Spleen (tissue), 11 donors: Measurements from ENCODE around the gene ATP5F1E. TPM values are rescaled to one million over a fixed set of nuclear protein-coding genes. Genes with fewer than 3 reads are reported as not detected.
A peak's percentile ranks its signal among the peaks of the same experiment; 100 is the strongest.

ENCODE experiments used
- DNase-seq: peaks from one replicate; pipeline ENCODE4 v3.0.0-alpha.2; 2020
- H3K27ac ChIP-seq, 8 donors: fragments of 200-600 bp; sonication (generic) in 7 of 8; 1 replicate in 4 of 8; 2 replicates in 4 of 8; pipeline versions ENCODE4 v1.5.0 to v1.8.0; 2016 to 2021; ENCODE audit warnings: inconsistent platforms in 4 of 8, mild to moderate bottlenecking in 4 of 8, moderate library complexity in 1 of 8
- H3K27me3 ChIP-seq, 7 donors: fragments of 200-600 bp; sonication (generic) in 6 of 7; replicated peaks in 1 of 7; 1 replicate in 4 of 7; 2 replicates in 3 of 7; pipeline versions ENCODE4 v1.5.0 to v1.8.0; 2016 to 2021; ENCODE audit warnings: inconsistent platforms in 3 of 7, mild to moderate bottlenecking in 1 of 7
- H3K36me3 ChIP-seq, 6 donors: fragments of 200-600 bp; sonication (generic) in 5 of 6; 1 replicate in 4 of 6; 2 replicates in 2 of 6; pipeline versions ENCODE4 v1.5.0 to v1.8.0; 2016 to 2021; ENCODE audit warnings: inconsistent platforms in 2 of 6
- H3K4me1 ChIP-seq, 6 donors: fragments of 200-600 bp; sonication (generic) in 5 of 6; 1 replicate in 3 of 6; 2 replicates in 3 of 6; pipeline versions ENCODE4 v1.5.0 to v1.8.0; 2016 to 2021; ENCODE audit warnings: inconsistent platforms in 3 of 6
- H3K4me3 ChIP-seq, 8 donors: fragments of 200-600 bp; sonication (generic) in 7 of 8; 1 replicate in 4 of 8; 2 replicates in 4 of 8; pipeline versions ENCODE4 v1.5.0 to v1.8.0; 2016 to 2021; ENCODE audit warnings: inconsistent platforms in 4 of 8, mild to moderate bottlenecking in 4 of 8, moderate library complexity in 2 of 8
- H3K9me3 ChIP-seq, 8 donors: fragments of 200-600 bp; sonication (generic) in 7 of 8; 1 replicate in 4 of 8; 2 replicates in 4 of 8; pipeline versions ENCODE4 v1.5.0 to v1.8.0; 2016 to 2021; ENCODE audit warnings: inconsistent platforms in 4 of 8
- CTCF ChIP-seq, 11 experiments: fragments of 200-600 bp in 7 of 11; fragments of 450-650 bp in 4 of 11; sonication (generic) in 4 of 11; IDR thresholded peaks in 8 of 11; conservative IDR thresholded peaks in 3 of 11; 1 replicate in 7 of 11; 2 replicates in 4 of 11; pipeline versions ENCODE4 v1.4.0 to v1.8.0; 2016 to 2021; ENCODE audit warnings: antibody characterized with exemption in 11 of 11, inconsistent platforms in 4 of 11, mild to moderate bottlenecking in 1 of 11
- POLR2A ChIP-seq, 3 donors: fragments of 450-650 bp; IDR thresholded peaks; one replicate each; pipeline ENCODE4 v1.5.1; 2017; ENCODE audit warnings: antibody characterized with exemption in 3 of 3, mild to moderate bottlenecking in 1 of 3
- POLR2AphosphoS5 ChIP-seq, 3 donors: sonication (generic); formaldehyde crosslinking; IDR thresholded peaks; one replicate each; pipeline ENCODE4 v1.5.1; 2017; ENCODE audit warnings: antibody characterized with exemption in 3 of 3
- WGBS, 5 donors: extraction: QIAGEN DNeasy Blood & Tissue Kit in 3 of 5; methylation state at CpG; one replicate each; pipeline versions ENCODE4 v1.1.5 to v1.1.7; 2013 to 2018; 5-methylcytosine and 5-hydroxymethylcytosine counted together
- intact Hi-C: fragments of 100-400 bp; cut with DNase I; formaldehyde crosslinking; loops from one replicate; pipeline ENCODE4 v1.15.0; 2023; ENCODE audit warnings: low total_unique reads
- polyA plus RNA-seq, 3 donors: library from polyadenylated mRNA; stranded (reverse); fragments of 200-250 nt; gene quantifications; one replicate each; pipeline ENCODE4 v1.2.1, GENCODE V29; 2013
- total RNA-seq, 7 donors: library from RNA; depleted of rRNA in 3 of 7; stranded (reverse); fragments of >200 nt in 3 of 7; fragmentation: NEBNext Ultra II Directional in 4 of 7; extraction: Animal tissue kit (Norgen Biotek cat#: 25700) in 4 of 7; gene quantifications; one replicate each; pipeline versions ENCODE4 v1.1.0 to v1.2.1, GENCODE V29; 2016 to 2021
- donor health status: healthy with polysubstance abuse.
- donor health status: DM: no; HTN: no; CAD: no; lungs with moderate emphysema.
- donor health status: DM: no; HTN: no; CAD: no.
- donor health status: Bipolar disorder and iron deficiency.
- donor health status: healthy.
- donor health status: DM: no; HTN: no; CAD: no.
- donor health status: DM: yes; HTN: yes; CAD: no.

ATP5F1E gene
- total and polyA plus RNA-seq, 10 donors: 24.2 to 71.1 (median 64.9) TPM

- Histone ChIP-seq H3K36me3 (peaks cover 0 to 95% (median 66%) of the 10 kb centered on the region in 6 donors), H3K4me3 (no peak overlapping the region)
- TF ChIP-seq POLR2A (IDR thresholded peaks at IDR 0.05) (no peak), CTCF (IDR thresholded peaks at IDR 0.05 in 8 of 11, conservative IDR thresholded peaks at IDR 0.05 in 3 of 11) (no peak), POLR2AphosphoS5 (IDR thresholded peaks at IDR 0.05) (no peak)
These were observed 7.0 kb downstream of the ATP5F1E start for GRCh38 chr20:59025086-59025485.

GRCh38 chr20:59024111-59024530 is 8.0 kb downstream of the ATP5F1E start:
- Histone ChIP-seq H3K4me1 (peaks cover 8 to 47% (median 31%) of the 10 kb centered on the region in 6 donors), H3K36me3 (peaks cover 0 to 86% (median 59%) of the 10 kb centered on the region in 6 donors), H3K27me3 (no peaks in the 10 kb centered on the region), H3K27ac (no peak overlapping the region), H3K4me3 (no peak overlapping the region), H3K9me3 (no peaks in the 10 kb centered on the region)
- 93 to 98% (median 95%) methylated on average over 24 of the region's 24 CpGs for WGBS, 5 donors
- TF ChIP-seq POLR2A (IDR thresholded peaks at IDR 0.05) (no peak), POLR2AphosphoS5 (IDR thresholded peaks at IDR 0.05) (peak in 2 of 3 donors; percentile 51 to 64)
- DNase-seq: peak; percentile 64
- intact Hi-C loops: no loop called here

More at GRCh38 chr20:59025086-59025485, 7.0 kb downstream of the ATP5F1E start:
- DNase-seq: no peak
- H3K27ac ChIP-seq: no peak overlapping the region
- WGBS, 5 donors: 73 to 94% (median 84%) methylated on average over 2 of the region's 2 CpGs
- H3K27me3 ChIP-seq: no peaks in the 10 kb centered on the region
- peaks cover 18 to 57% (median 41%) of the 10 kb centered on the region in 6 donors for H3K4me1 ChIP-seq
- intact Hi-C loops: no loop called here
- no peaks in the 10 kb centered on the region for H3K9me3 ChIP-seq

GRCh38 chr20:59023616-59024015 is 8.5 kb downstream of the ATP5F1E start:
- 94 to 98% (median 95%) methylated on average over 13 of the region's 13 CpGs for WGBS, 5 donors
- TF ChIP-seq POLR2A (IDR thresholded peaks at IDR 0.05): no peak
- no peak for TF ChIP-seq POLR2AphosphoS5 (IDR thresholded peaks at IDR 0.05)
- no peak for TF ChIP-seq CTCF (IDR thresholded peaks at IDR 0.05 in 8 of 11, conservative IDR thresholded peaks at IDR 0.05 in 3 of 11)
- intact Hi-C loops: no loop called here

GRCh38 chr20:59022754-59023153 is 9.4 kb downstream of the ATP5F1E start:
- WGBS, 5 donors: 94 to 97% (median 96%) methylated on average over 15 of the region's 15 CpGs
- TF ChIP-seq CTCF (IDR thresholded peaks at IDR 0.05 in 8 of 11, conservative IDR thresholded peaks at IDR 0.05 in 3 of 11): no peak
- peak in 2 of 3 donors; percentile 37 to 57 for TF ChIP-seq POLR2AphosphoS5 (IDR thresholded peaks at IDR 0.05)
- peak; percentile 58 for DNase-seq
- Histone ChIP-seq H3K27me3 (no peaks in the 10 kb centered on the region), H3K27ac (no peak overlapping the region), H3K4me3 (no peak overlapping the region), H3K9me3 (no peaks in the 10 kb centered on the region), H3K36me3 (peaks cover 0 to 77% (median 50%) of the 10 kb centered on the region in 6 donors), H3K4me1 (peaks cover 0 to 37% (median 20%) of the 10 kb centered on the region in 6 donors)
- intact Hi-C loops: no loop called here

More at GRCh38 chr20:59023616-59024015, 8.5 kb downstream of the ATP5F1E start:
- Histone ChIP-seq H3K4me3 (no peak overlapping the region), H3K4me1 (peaks cover 3 to 42% (median 26%) of the 10 kb centered on the region in 6 donors), H3K27ac (no peak overlapping the region), H3K36me3 (peaks cover 0 to 85% (median 55%) of the 10 kb centered on the region in 6 donors), H3K9me3 (no peaks in the 10 kb centered on the region), H3K27me3 (no peaks in the 10 kb centered on the region)
- DNase-seq: peak; percentile 59
